ENCODE results near the gene ABCC9. TPM values are rescaled to one million over a fixed set of nuclear protein-coding genes. Genes with fewer than 3 reads are reported as not detected.

The ABCC9 gene
- total RNA-seq: 27.5 TPM
- long read RNA-seq, partial matches to known transcripts: 2 of 13 reads
- long read RNA-seq, other reads (novel, unspliced or antisense): 11 of 13 reads

GRCh38 chr12:21940549-21941505 is at the start of gene ABCC9:
ABCC9 (minus strand) TSS chr12:21941426; CDS start chr12:21936674, 4,752 bp downstream.
- peak; percentile 51 for DNase-seq
- intact Hi-C loops (cut with DNase I): no loop called here
- H3K9me3 ChIP-seq: no peaks in the 10 kb centered on the region
- peaks cover 16% of the 10 kb centered on the region for H3K27me3 ChIP-seq (ENCODE audit: low read depth)
- H3K36me3 ChIP-seq: no peaks in the 10 kb centered on the region
- H3K27ac ChIP-seq: peak within 1 kb of the TSS; percentile 78
- peaks cover 6% of the 10 kb centered on the region for H3K4me1 ChIP-seq
- peak within 1 kb of the TSS; percentile 54 for H3K4me3 ChIP-seq
- peak; percentile 77 to 78 for ATAC-seq
- TF ChIP-seq, protein P1, sequence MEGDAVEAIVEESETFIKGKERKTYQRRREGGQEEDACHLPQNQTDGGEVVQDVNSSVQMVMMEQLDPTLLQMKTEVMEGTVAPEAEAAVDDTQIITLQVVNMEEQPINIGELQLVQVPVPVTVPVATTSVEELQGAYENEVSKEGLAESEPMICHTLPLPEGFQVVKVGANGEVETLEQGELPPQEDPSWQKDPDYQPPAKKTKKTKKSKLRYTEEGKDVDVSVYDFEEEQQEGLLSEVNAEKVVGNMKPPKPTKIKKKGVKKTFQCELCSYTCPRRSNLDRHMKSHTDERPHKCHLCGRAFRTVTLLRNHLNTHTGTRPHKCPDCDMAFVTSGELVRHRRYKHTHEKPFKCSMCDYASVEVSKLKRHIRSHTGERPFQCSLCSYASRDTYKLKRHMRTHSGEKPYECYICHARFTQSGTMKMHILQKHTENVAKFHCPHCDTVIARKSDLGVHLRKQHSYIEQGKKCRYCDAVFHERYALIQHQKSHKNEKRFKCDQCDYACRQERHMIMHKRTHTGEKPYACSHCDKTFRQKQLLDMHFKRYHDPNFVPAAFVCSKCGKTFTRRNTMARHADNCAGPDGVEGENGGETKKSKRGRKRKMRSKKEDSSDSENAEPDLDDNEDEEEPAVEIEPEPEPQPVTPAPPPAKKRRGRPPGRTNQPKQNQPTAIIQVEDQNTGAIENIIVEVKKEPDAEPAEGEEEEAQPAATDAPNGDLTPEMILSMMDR (IDR thresholded peaks at IDR 0.05): no peak

GRCh38 chr12:21989819-21990412 is 48.7 kb upstream of the ABCC9 start:
- no peak overlapping the region for H3K27ac ChIP-seq
- ATAC-seq: peak in 1 of 2 donors; percentile 47
- H3K9me3 ChIP-seq: no peaks in the 10 kb centered on the region
- intact Hi-C loops (cut with DNase I): loop anchor here (10.0 kb wide), 1 partner anchor 295 kb away; no protein-coding TSS in a partner anchor
- no peaks in the 10 kb centered on the region for H3K27me3 ChIP-seq (ENCODE audit: low read depth)
- H3K4me1 ChIP-seq: no peaks in the 10 kb centered on the region
- DNase-seq: no peak
- no peaks in the 10 kb centered on the region for H3K36me3 ChIP-seq
- H3K4me3 ChIP-seq: no peak overlapping the region
- TF ChIP-seq, protein P1 (IDR thresholded peaks at IDR 0.05): peak; percentile 43

DNA sequence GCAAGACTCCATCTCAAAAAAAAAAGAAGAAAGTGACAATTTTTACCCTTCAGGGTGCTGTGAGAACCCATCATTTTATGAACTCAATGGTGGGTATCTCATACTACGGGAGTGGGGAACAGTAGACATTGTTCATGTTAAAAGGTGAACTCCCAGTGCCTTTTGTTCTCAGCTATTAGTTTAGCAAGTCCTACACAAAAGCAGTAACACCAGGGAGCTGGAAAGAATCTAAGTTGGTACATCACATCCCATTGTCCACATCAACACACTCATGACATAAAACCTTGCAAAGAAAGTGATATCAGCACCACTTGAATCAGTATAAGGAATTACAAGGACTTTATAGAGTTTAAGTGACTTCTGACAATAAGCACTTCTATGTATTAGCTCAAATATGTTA is 47.4 kb upstream of the ABCC9 start:
- Histone ChIP-seq H3K4me1 (no peaks in the 10 kb centered on the region), H3K27ac (no peak overlapping the region), H3K36me3 (no peaks in the 10 kb centered on the region), H3K9me3 (no peaks in the 10 kb centered on the region), H3K4me3 (no peak overlapping the region), H3K27me3 (ENCODE audit: low read depth) (no peaks in the 10 kb centered on the region)
- intact Hi-C loops (cut with DNase I): no loop called here
- DNase-seq: no peak
- no peak for ATAC-seq
- TF ChIP-seq, protein P1 (IDR thresholded peaks at IDR 0.05): no peak

- ATAC-seq: no peak
- Histone ChIP-seq H3K27ac (no peak overlapping the region), H3K9me3 (no peaks in the 10 kb centered on the region), H3K27me3 (ENCODE audit: low read depth) (no peaks in the 10 kb centered on the region), H3K36me3 (no peaks in the 10 kb centered on the region), H3K4me1 (no peaks in the 10 kb centered on the region), H3K4me3 (no peak overlapping the region)
- intact Hi-C loops (cut with DNase I): no loop called here
- DNase-seq: no peak
- TF ChIP-seq, protein P1 (IDR thresholded peaks at IDR 0.05): no peak
Observed at GRCh38 chr12:21987755-21988154, 46.5 kb upstream of the ABCC9 start.

DNA sequence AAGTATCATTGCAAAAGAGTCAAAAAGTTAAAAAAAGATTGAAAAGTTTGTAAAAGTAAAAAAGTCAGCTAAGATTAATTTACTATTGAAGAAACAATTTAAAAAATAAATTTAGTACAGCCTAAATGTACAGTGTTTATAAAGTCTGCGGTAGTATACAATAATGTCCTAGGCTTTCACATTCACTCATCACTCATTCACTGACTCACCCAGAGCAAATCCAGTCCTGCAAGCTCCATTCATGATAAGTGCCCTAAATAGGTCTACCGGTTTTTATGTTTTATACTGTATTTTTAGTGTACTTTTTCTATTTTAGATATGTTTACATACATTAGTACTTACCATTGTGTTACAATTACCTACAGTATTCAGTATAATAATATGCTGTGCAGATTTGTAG is 43.9 kb upstream of the ABCC9 start:
- Histone ChIP-seq H3K27me3 (ENCODE audit: low read depth) (no peaks in the 10 kb centered on the region), H3K9me3 (no peaks in the 10 kb centered on the region), H3K27ac (no peak overlapping the region), H3K4me1 (no peaks in the 10 kb centered on the region), H3K4me3 (no peak overlapping the region), H3K36me3 (no peaks in the 10 kb centered on the region)
- DNase-seq: no peak
- intact Hi-C loops (cut with DNase I): no loop called here
- no peak for ATAC-seq
- TF ChIP-seq, protein P1 (IDR thresholded peaks at IDR 0.05): no peak
